ENCODE measurements around the gene GLDC.

DNA sequence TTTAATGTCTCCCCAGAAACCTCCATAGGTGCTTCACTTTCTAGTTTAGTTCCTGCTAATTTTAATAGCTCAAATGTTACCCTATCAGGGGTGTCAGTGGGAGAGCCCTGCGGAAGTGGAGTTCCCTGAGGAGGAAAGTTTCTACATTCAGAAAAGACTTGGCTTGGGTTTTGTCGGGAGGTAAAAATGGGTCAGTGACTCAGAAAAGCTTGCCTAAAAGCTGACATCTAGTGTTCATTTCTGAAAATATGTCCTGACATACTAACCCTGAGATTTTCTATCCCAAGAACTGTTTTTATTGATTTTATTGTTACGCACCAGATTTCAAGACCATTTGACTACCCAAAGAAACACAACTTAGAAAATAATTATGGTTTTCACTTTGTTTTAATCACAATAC, 40.9 kb upstream of the GLDC start:
- TF ChIP-seq, protein P1, sequence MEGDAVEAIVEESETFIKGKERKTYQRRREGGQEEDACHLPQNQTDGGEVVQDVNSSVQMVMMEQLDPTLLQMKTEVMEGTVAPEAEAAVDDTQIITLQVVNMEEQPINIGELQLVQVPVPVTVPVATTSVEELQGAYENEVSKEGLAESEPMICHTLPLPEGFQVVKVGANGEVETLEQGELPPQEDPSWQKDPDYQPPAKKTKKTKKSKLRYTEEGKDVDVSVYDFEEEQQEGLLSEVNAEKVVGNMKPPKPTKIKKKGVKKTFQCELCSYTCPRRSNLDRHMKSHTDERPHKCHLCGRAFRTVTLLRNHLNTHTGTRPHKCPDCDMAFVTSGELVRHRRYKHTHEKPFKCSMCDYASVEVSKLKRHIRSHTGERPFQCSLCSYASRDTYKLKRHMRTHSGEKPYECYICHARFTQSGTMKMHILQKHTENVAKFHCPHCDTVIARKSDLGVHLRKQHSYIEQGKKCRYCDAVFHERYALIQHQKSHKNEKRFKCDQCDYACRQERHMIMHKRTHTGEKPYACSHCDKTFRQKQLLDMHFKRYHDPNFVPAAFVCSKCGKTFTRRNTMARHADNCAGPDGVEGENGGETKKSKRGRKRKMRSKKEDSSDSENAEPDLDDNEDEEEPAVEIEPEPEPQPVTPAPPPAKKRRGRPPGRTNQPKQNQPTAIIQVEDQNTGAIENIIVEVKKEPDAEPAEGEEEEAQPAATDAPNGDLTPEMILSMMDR (IDR thresholded peaks at IDR 0.05; ENCODE audit: low read depth, low read length, missing input control): peak; percentile 42
- TF ChIP-seq, protein P2, sequence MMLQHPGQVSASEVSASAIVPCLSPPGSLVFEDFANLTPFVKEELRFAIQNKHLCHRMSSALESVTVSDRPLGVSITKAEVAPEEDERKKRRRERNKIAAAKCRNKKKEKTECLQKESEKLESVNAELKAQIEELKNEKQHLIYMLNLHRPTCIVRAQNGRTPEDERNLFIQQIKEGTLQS (IDR thresholded peaks at IDR 0.05): peak; percentile 47
- no peak for TF ChIP-seq EGR1 (IDR thresholded peaks at IDR 0.05; ENCODE audit: low read depth in 2 of 2)
- TF ChIP-seq GABPA (IDR thresholded peaks at IDR 0.05 in 1 of 2, conservative IDR thresholded peaks at IDR 0.05 in 1 of 2): no peak
- no peak for TF ChIP-seq YY1 (IDR thresholded peaks at IDR 0.05)
- TF ChIP-seq MAX (IDR thresholded peaks at IDR 0.05): no peak
- TF ChIP-seq RAD21 (IDR thresholded peaks at IDR 0.05): peak; percentile 83 to 85

Measured in liver (tissue), 3 donors.